ENCODE data around the gene DHX8. TPM values are rescaled to one million over a fixed set of nuclear protein-coding genes. Genes with fewer than 3 reads are reported as not detected.

The DHX8 gene
- total RNA-seq, 4 donors from 2014 or later = 31.7 to 35.1 (median 33.4) TPM

DNA sequence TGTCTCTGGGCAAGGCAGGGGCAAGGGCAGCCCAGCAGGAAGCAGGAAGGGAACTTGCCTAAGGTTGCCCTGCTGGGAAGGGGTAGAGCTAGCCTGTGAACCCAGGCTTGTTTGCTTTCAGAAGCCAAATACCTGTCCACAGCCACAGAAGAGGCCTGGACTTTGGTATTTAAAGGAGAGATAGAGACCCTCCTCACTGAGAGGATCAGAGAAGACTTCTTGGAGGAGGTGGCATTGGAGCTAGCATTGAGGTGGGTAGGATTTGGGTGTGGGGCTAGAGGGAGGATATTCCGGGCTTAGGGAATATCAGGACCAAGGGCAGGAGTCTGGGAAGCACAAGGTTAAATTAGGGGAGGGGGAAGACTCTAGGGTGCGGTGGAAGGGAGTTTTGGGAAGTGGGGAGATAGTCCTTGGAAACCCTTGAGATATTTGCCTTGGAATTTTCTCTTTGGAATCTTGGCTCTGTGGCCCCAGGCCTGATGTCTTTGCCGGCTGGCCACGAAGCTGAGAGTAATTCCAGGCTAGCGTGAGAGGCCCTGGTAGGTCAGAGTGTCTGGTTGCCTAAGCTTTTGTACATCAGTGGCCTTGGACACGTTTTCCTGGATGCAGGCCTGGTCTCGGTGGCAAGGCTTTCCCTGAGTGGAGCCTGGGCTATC, 75.5 kb downstream of the DHX8 start:
- Histone ChIP-seq H3K36me3 (no peaks in the 10 kb centered on the region), H3K27me3 (peaks cover 0 to 15% (median 0%) of the 10 kb centered on the region in 4 donors), H3K4me1 (peaks cover 4 to 15% (median 13%) of the 10 kb centered on the region in 4 donors), H3K9me3 (no peaks in the 10 kb centered on the region), H3K27ac (replicated peaks in 1 of 4) (no peak overlapping the region), H3K4me3 (no peak overlapping the region)
- DNase-seq (ENCODE audit: extremely low spot score) = no peak
- WGBS = 91% methylated on average over 4 of the region's 7 CpGs
- TF ChIP-seq EP300 (IDR thresholded peaks at IDR 0.05) = no peak
- TF ChIP-seq, protein P1, sequence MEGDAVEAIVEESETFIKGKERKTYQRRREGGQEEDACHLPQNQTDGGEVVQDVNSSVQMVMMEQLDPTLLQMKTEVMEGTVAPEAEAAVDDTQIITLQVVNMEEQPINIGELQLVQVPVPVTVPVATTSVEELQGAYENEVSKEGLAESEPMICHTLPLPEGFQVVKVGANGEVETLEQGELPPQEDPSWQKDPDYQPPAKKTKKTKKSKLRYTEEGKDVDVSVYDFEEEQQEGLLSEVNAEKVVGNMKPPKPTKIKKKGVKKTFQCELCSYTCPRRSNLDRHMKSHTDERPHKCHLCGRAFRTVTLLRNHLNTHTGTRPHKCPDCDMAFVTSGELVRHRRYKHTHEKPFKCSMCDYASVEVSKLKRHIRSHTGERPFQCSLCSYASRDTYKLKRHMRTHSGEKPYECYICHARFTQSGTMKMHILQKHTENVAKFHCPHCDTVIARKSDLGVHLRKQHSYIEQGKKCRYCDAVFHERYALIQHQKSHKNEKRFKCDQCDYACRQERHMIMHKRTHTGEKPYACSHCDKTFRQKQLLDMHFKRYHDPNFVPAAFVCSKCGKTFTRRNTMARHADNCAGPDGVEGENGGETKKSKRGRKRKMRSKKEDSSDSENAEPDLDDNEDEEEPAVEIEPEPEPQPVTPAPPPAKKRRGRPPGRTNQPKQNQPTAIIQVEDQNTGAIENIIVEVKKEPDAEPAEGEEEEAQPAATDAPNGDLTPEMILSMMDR (IDR thresholded peaks at IDR 0.05) = no peak
- TF ChIP-seq POLR2AphosphoS5 (IDR thresholded peaks at IDR 0.05) = no peak
- no peak for TF ChIP-seq POLR2A (IDR thresholded peaks at IDR 0.05; ENCODE audit: low read depth)
- intact Hi-C loops (cut with DNase I) = no loop called here

DNA sequence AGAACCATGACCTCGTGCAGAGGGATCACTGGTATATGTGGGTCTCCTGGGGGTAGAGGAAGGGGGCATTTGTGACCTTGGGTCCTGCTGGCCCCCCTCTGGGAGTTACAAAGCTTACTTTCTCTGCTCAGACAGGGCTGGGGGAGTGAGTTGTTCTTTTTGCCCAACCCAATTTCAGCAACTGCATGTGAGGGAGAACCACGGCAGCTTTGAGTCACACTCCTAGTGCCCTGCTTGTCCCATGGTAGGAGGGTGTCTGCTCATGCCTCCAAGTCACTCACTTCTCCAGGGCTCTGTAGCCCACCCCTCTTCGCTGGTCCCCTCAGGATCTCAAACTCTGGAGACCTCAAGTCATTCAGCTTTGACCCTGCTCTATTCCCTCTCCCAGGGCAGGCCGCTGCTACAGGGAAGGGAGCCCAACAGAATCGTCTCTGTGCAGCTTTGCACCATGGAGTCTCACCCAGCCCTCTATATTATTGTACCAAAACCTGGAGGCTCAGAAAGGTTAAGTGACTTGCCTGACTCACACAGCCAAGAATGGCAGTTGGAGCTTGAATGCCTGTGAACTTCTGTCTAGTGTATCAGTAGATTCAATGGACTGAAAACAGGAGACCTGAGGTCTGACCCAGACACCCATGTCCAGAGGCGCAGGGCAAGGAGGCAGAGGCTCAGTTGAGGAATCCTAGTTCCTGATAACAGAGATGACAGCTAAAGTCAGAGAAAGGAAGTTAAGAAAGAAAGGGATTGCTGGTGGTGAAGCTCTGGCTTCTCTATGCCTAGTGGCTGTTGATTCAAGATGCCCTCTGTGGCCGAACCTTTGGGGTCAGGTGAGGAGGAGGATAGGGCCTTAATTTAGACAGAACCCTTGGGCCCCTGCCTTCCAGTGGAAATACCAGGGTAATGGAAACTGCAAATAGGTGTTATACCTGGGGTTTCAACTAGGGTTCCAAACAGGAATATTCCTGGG, 77.0 kb downstream of the DHX8 start:
- TF ChIP-seq, protein P1 (IDR thresholded peaks at IDR 0.05) = no peak
- TF ChIP-seq POLR2A (IDR thresholded peaks at IDR 0.05; ENCODE audit: low read depth) (no peak), POLR2AphosphoS5 (IDR thresholded peaks at IDR 0.05) (no peak), EP300 (IDR thresholded peaks at IDR 0.05) (no peak)
- intact Hi-C loops (cut with DNase I) = no loop called here
- 85% methylated on average over 6 of the region's 7 CpGs for WGBS
- Histone ChIP-seq H3K4me3 (no peak overlapping the region), H3K36me3 (no peaks in the 10 kb centered on the region), H3K27me3 (peaks cover 0 to 22% (median 0%) of the 10 kb centered on the region in 4 donors), H3K4me1 (peaks cover 4 to 15% (median 13%) of the 10 kb centered on the region in 4 donors), H3K27ac (replicated peaks in 1 of 4) (no peak overlapping the region), H3K9me3 (no peaks in the 10 kb centered on the region)
- DNase-seq (ENCODE audit: extremely low spot score) = no peak

DNA sequence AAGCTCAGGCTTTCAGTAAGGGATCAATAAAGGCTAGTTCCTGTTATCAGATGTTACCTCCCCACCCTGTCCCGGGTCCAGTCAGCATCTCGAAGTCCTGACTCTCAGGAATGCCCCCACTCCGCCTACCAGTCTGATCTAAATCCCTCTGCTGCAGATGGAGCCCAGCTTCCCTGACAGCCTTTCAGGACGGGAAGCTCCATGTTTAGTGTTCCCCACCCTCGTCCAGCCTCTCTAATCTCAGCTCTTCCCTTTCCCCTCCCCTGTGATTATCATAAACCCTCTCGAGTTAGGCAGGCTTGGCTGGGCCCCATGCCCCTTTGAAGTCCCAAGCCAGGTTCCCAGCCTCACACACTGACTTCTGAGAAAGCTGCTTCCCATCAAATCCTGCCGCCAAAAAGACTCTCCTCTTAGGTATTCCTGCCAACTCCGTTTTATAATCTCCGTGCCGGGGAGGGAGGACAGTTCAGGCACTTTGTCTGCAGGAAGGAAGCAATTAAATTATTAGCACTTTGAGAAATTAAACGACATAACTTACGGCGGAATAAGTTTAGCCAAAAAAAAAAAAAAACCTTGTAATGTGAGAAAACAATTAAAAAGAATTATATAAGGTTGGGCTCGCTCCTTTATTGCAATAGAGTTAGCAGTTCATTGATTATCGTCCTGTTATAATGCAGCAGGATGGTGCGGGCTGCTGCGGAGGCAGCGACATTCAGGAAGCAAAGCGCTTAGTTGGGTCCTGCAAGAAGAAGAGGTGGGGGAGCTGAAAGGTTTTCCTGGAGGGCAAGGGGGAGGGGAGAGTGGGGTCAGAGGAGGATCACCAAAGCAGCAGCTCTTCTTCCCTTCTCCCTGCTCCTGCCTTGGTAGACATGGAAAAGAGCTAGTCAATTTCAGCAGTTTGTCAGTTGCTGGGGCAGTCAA, 79.2 kb downstream of the DHX8 start:
- Histone ChIP-seq H3K9me3 (no peaks in the 10 kb centered on the region), H3K27me3 (peaks cover 0 to 22% (median 0%) of the 10 kb centered on the region in 4 donors), H3K36me3 (no peaks in the 10 kb centered on the region), H3K4me3 (no peak overlapping the region), H3K4me1 (peaks cover 4 to 15% (median 13%) of the 10 kb centered on the region in 4 donors), H3K27ac (replicated peaks in 1 of 4) (no peak overlapping the region)
- TF ChIP-seq POLR2AphosphoS5 (IDR thresholded peaks at IDR 0.05) = no peak
- no peak for TF ChIP-seq POLR2A (IDR thresholded peaks at IDR 0.05; ENCODE audit: low read depth)
- TF ChIP-seq, protein P1 (IDR thresholded peaks at IDR 0.05) = no peak
- intact Hi-C loops (cut with DNase I) = no loop called here
- WGBS = 11% methylated on average over 19 of the region's 19 CpGs
- no peak for DNase-seq (ENCODE audit: extremely low spot score)

All from esophagus muscularis mucosa (tissue), 4 donors.